ENCODE data around the gene GGACT. TPM values are rescaled to one million over a fixed set of nuclear protein-coding genes. Genes with fewer than 3 reads are reported as not detected.

The GGACT gene
- total and polyA plus RNA-seq, 2 donors from 2014 or later = 9.3 to 15.6 TPM

GRCh38 chr13:100503622-100504021, 85.0 kb downstream of the GGACT start:
- TF ChIP-seq CTCF (IDR thresholded peaks at IDR 0.05; ENCODE audit: borderline replicate concordance, extremely low read depth, insufficient read depth) = no peak
- H3K4me1 ChIP-seq (ENCODE audit: control insufficient read depth in 2 of 3, insufficient read depth in 2 of 3, low read depth in 1 of 3, low read length in 3 of 3) = no peaks in the 10 kb centered on the region
- H3K36me3 ChIP-seq (ENCODE audit: control insufficient read depth in 2 of 3, insufficient read depth in 3 of 3, low read length in 3 of 3) = no peaks in the 10 kb centered on the region
- no peak for DNase-seq
- H3K4me3 ChIP-seq (ENCODE audit: low read length in 3 of 3) = no peak overlapping the region
- no peak overlapping the region for H3K9ac ChIP-seq (ENCODE audit: low read length in 3 of 3)
- FAIRE-seq = no peak
- intact Hi-C loops (cut with DNase I) = no loop called here
- H3K27ac ChIP-seq (ENCODE audit: low read depth in 2 of 2, low read length in 2 of 2) = no peak overlapping the region
- no peaks in the 10 kb centered on the region for H3K27me3 ChIP-seq (ENCODE audit: control insufficient read depth, insufficient read depth, low read length)
- no peaks in the 10 kb centered on the region for H3K9me3 ChIP-seq (ENCODE audit: control insufficient read depth in 2 of 3, insufficient read depth in 1 of 3, low read length in 3 of 3)

- Histone ChIP-seq H3K36me3 (ENCODE audit: control insufficient read depth in 2 of 3, insufficient read depth in 3 of 3, low read length in 3 of 3) (no peaks in the 10 kb centered on the region), H3K4me1 (ENCODE audit: control insufficient read depth in 2 of 3, insufficient read depth in 2 of 3, low read depth in 1 of 3, low read length in 3 of 3) (no peaks in the 10 kb centered on the region), H3K27ac (ENCODE audit: low read depth in 2 of 2, low read length in 2 of 2) (no peak overlapping the region), H3K9me3 (ENCODE audit: control insufficient read depth in 2 of 3, insufficient read depth in 1 of 3, low read length in 3 of 3) (no peaks in the 10 kb centered on the region), H3K27me3 (ENCODE audit: control insufficient read depth, insufficient read depth, low read length) (no peaks in the 10 kb centered on the region), H3K4me3 (ENCODE audit: low read length in 3 of 3) (no peak overlapping the region), H3K9ac (ENCODE audit: low read length in 3 of 3) (no peak overlapping the region)
- DNase-seq (no peak), FAIRE-seq (no peak)
- TF ChIP-seq CTCF (IDR thresholded peaks at IDR 0.05; ENCODE audit: borderline replicate concordance, extremely low read depth, insufficient read depth) = no peak
- intact Hi-C loops (cut with DNase I) = no loop called here
Measured at GRCh38 chr13:100502446-100502845, 86.1 kb downstream of the GGACT start.

GRCh38 chr13:100497389-100497788, 91.2 kb downstream of the GGACT start:
- H3K27ac ChIP-seq (ENCODE audit: low read depth in 2 of 2, low read length in 2 of 2) = no peak overlapping the region
- no peaks in the 10 kb centered on the region for H3K4me1 ChIP-seq (ENCODE audit: control insufficient read depth in 2 of 3, insufficient read depth in 2 of 3, low read depth in 1 of 3, low read length in 3 of 3)
- no peak for DNase-seq
- no peaks in the 10 kb centered on the region for H3K9me3 ChIP-seq (ENCODE audit: control insufficient read depth in 2 of 3, insufficient read depth in 1 of 3, low read length in 3 of 3)
- no peak for FAIRE-seq
- no peaks in the 10 kb centered on the region for H3K27me3 ChIP-seq (ENCODE audit: control insufficient read depth, insufficient read depth, low read length)
- intact Hi-C loops (cut with DNase I) = no loop called here
- no peaks in the 10 kb centered on the region for H3K36me3 ChIP-seq (ENCODE audit: control insufficient read depth in 2 of 3, insufficient read depth in 3 of 3, low read length in 3 of 3)
- H3K9ac ChIP-seq (ENCODE audit: low read length in 3 of 3) = no peak overlapping the region
- no peak for TF ChIP-seq CTCF (IDR thresholded peaks at IDR 0.05; ENCODE audit: borderline replicate concordance, extremely low read depth, insufficient read depth)
- no peak overlapping the region for H3K4me3 ChIP-seq (ENCODE audit: low read length in 3 of 3)

- no peak overlapping the region for H3K4me3 ChIP-seq (ENCODE audit: low read length in 3 of 3)
- H3K4me1 ChIP-seq (ENCODE audit: control insufficient read depth in 2 of 3, insufficient read depth in 2 of 3, low read depth in 1 of 3, low read length in 3 of 3) = peaks cover 0 to 2% (median 0%) of the 10 kb centered on the region in 3 donors
- FAIRE-seq (no peak), DNase-seq (no peak)
- no peak for TF ChIP-seq CTCF (IDR thresholded peaks at IDR 0.05; ENCODE audit: borderline replicate concordance, extremely low read depth, insufficient read depth)
- no peaks in the 10 kb centered on the region for H3K9me3 ChIP-seq (ENCODE audit: control insufficient read depth in 2 of 3, insufficient read depth in 1 of 3, low read length in 3 of 3)
- intact Hi-C loops (cut with DNase I) = no loop called here
- no peak overlapping the region for H3K9ac ChIP-seq (ENCODE audit: low read length in 3 of 3)
- H3K27me3 ChIP-seq (ENCODE audit: control insufficient read depth, insufficient read depth, low read length) = no peaks in the 10 kb centered on the region
- H3K27ac ChIP-seq (ENCODE audit: low read depth in 2 of 2, low read length in 2 of 2) = no peak overlapping the region
- H3K36me3 ChIP-seq (ENCODE audit: control insufficient read depth in 2 of 3, insufficient read depth in 3 of 3, low read length in 3 of 3) = no peaks in the 10 kb centered on the region
Measured at GRCh38 chr13:100495455-100495854, 93.1 kb downstream of the GGACT start.
